Fibroblast of lung (primary cell): ENCODE results near the gene WIZ. TPM values are rescaled to one million over a fixed set of nuclear protein-coding genes. Genes with fewer than 3 reads are reported as not detected.

Experiments
- DNase-seq, 2 donors: peaks; one replicate each; pipeline versions ENCODE4 v3.0.0 to v3.0.0-alpha.2; 2010; ENCODE audit warnings: low read depth in 2 of 2
- H2AFZ ChIP-seq: 2 replicates; pipeline ENCODE4 v1.5.1; 2012; ENCODE audit warnings: low read length, control low read depth, inconsistent platforms
- H3K27ac ChIP-seq: 2 replicates; pipeline ENCODE4 v1.5.1; 2011; ENCODE audit warnings: low read length, control low read depth; ENCODE audit not compliant: insufficient read depth
- H3K27me3 ChIP-seq: 2 replicates; pipeline ENCODE4 v1.5.1; 2011; ENCODE audit warnings: mild to moderate bottlenecking, low read length; ENCODE audit not compliant: control insufficient read depth, insufficient read depth
- H3K36me3 ChIP-seq: 2 replicates; pipeline ENCODE4 v1.5.1; 2011; ENCODE audit warnings: low read length; ENCODE audit not compliant: control insufficient read depth, insufficient read depth
- H3K4me1 ChIP-seq: 2 replicates; pipeline ENCODE4 v1.5.1; 2011; ENCODE audit warnings: low read length; ENCODE audit not compliant: control insufficient read depth, insufficient read depth; ENCODE audit errors: extremely low read depth
- H3K4me2 ChIP-seq: 2 replicates; pipeline ENCODE4 v1.5.1; 2011; ENCODE audit warnings: low read length, control low read depth; ENCODE audit not compliant: insufficient read depth; ENCODE audit errors: extremely low read depth
- H3K4me3 ChIP-seq, 4 experiments: fragments of 200-600 bp in 1 of 4; sonication (generic) in 1 of 4; replicated peaks in 1 of 4; 2 replicates each; pipeline ENCODE4 v1.5.1; 2011 to 2016; ENCODE audit warnings: low read length in 4 of 4, low read depth in 3 of 4, mild to moderate bottlenecking in 3 of 4, control low read depth in 2 of 4, inconsistent platforms in 1 of 4, mixed read lengths in 1 of 4; ENCODE audit not compliant: insufficient read depth in 1 of 4; ENCODE audit errors: control extremely low read depth in 1 of 4
- H3K79me2 ChIP-seq: 2 replicates; pipeline ENCODE4 v1.5.1; 2012; ENCODE audit warnings: mild to moderate bottlenecking, low read length, inconsistent platforms; ENCODE audit not compliant: control insufficient read depth, insufficient read depth
- H3K9ac ChIP-seq: 2 replicates; pipeline ENCODE4 v1.5.1; 2011; ENCODE audit warnings: mild to moderate bottlenecking, low read length, control low read depth; ENCODE audit not compliant: insufficient read depth
- H3K9me3 ChIP-seq: 2 replicates; pipeline ENCODE4 v1.5.1; 2012; ENCODE audit warnings: low read depth, low read length; ENCODE audit not compliant: control insufficient read depth, insufficient read depth
- H4K20me1 ChIP-seq: 2 replicates; pipeline ENCODE4 v1.5.1; 2011; ENCODE audit warnings: low read length; ENCODE audit not compliant: control insufficient read depth, insufficient read depth; ENCODE audit errors: extremely low read depth
- CTCF ChIP-seq, 2 donors: IDR thresholded peaks in 1 of 2; conservative IDR thresholded peaks in 1 of 2; 1 replicate in 1 of 2; 2 replicates in 1 of 2; pipeline ENCODE4 v1.5.1; 2011 to 2012; ENCODE audit warnings: low read length in 2 of 2, control low read depth in 1 of 2, inconsistent platforms in 1 of 2, low read depth in 1 of 2, mild to moderate bottlenecking in 1 of 2
- EZH2 ChIP-seq: IDR thresholded peaks from 2 replicates; pipeline ENCODE4 v1.5.1; 2012; ENCODE audit warnings: low read length, control low read depth, mild to moderate bottlenecking; ENCODE audit errors: missing control alignments
- polyA plus RNA-seq, 2 donors: library from polyadenylated mRNA; depleted of rRNA in 1 of 2; stranded (reverse) in 1 of 2; unstranded in 1 of 2; fragments of >200 nt; gene quantifications; 2 replicates each; pipeline ENCODE4 v1.2.1, GENCODE V29; 2011 to 2012; ENCODE audit warnings: missing spikeins in 1 of 2
- total RNA-seq: library from RNA; depleted of rRNA; stranded (reverse); fragments of >200 nt; gene quantifications from 2 replicates; pipeline ENCODE4 v1.2.1, GENCODE V29; 2014

The WIZ gene
- total and polyA plus RNA-seq, 2 donors (not counting 1 experiment from before 2014, with no cell fraction given) = 7.5 to 9.7 TPM

- TF ChIP-seq CTCF (conservative IDR thresholded peaks at IDR 0.05 in 1 of 2, IDR thresholded peaks at IDR 0.05 in 1 of 2; ENCODE audit: low read depth in 1 of 2, low read length in 2 of 2) = no peak
- TF ChIP-seq EZH2 = no peak
- Histone ChIP-seq H3K27me3 (peaks cover 16% of the 10 kb centered on the region), H3K4me3 (peak overlapping the region; percentile 17 to 57 (median 31)), H3K9me3 (no peaks in the 10 kb centered on the region), H3K36me3 (no peaks in the 10 kb centered on the region), H3K4me1 (peaks cover 7% of the 10 kb centered on the region), H3K27ac (no peak overlapping the region), H3K4me2 (peak overlapping the region; percentile 79), H2AFZ (peak overlapping the region; percentile 67), H3K9ac (peak overlapping the region; percentile 5), H4K20me1 (no peaks in the 10 kb centered on the region), H3K79me2 (no peaks in the 10 kb centered on the region)
- DNase-seq = peak; percentile 68 to 82
Observed at GRCh38 chr19:15452111-15453047, 2.6 kb upstream of the WIZ start.

- H3K27ac ChIP-seq = no peak overlapping the region
- H2AFZ ChIP-seq = no peak overlapping the region
- peaks cover 7% of the 10 kb centered on the region for H3K4me1 ChIP-seq
- H3K79me2 ChIP-seq = no peaks in the 10 kb centered on the region
- TF ChIP-seq CTCF (conservative IDR thresholded peaks at IDR 0.05 in 1 of 2, IDR thresholded peaks at IDR 0.05 in 1 of 2; ENCODE audit: low read depth in 1 of 2, low read length in 2 of 2) (no peak), EZH2 (no peak)
- H3K9me3 ChIP-seq = no peaks in the 10 kb centered on the region
- H3K9ac ChIP-seq = no peak overlapping the region
- no peak overlapping the region for H3K4me2 ChIP-seq
- H3K27me3 ChIP-seq = peaks cover 7% of the 10 kb centered on the region
- no peak overlapping the region for H3K4me3 ChIP-seq
- no peak for DNase-seq
- no peaks in the 10 kb centered on the region for H3K36me3 ChIP-seq
- H4K20me1 ChIP-seq = no peaks in the 10 kb centered on the region
Observed at GRCh38 chr19:15450528-15450890, 753 bp upstream of the WIZ start.

GRCh38 chr19:15448778-15449619, 757 bp downstream of the WIZ start:
- Histone ChIP-seq H3K4me1 (peaks cover 7% of the 10 kb centered on the region), H3K4me3 (peak overlapping the region; percentile 51 to 74 (median 61)), H3K9ac (peak overlapping the region; percentile 53), H3K36me3 (no peaks in the 10 kb centered on the region), H3K79me2 (no peaks in the 10 kb centered on the region), H4K20me1 (no peaks in the 10 kb centered on the region), H2AFZ (peak overlapping the region; percentile 20), H3K27ac (no peak overlapping the region), H3K9me3 (no peaks in the 10 kb centered on the region), H3K4me2 (peak overlapping the region; percentile 75), H3K27me3 (no peaks in the 10 kb centered on the region)
- TF ChIP-seq EZH2 = no peak
- no peak for TF ChIP-seq CTCF (conservative IDR thresholded peaks at IDR 0.05 in 1 of 2, IDR thresholded peaks at IDR 0.05 in 1 of 2; ENCODE audit: low read depth in 1 of 2, low read length in 2 of 2)
- peak in 1 of 2 donors; percentile 14 for DNase-seq
